ENCODE measurements around the gene EVI2A.
A peak's percentile ranks its signal among the peaks of the same experiment; 100 is the strongest.

Gene EVI2A

DNA sequence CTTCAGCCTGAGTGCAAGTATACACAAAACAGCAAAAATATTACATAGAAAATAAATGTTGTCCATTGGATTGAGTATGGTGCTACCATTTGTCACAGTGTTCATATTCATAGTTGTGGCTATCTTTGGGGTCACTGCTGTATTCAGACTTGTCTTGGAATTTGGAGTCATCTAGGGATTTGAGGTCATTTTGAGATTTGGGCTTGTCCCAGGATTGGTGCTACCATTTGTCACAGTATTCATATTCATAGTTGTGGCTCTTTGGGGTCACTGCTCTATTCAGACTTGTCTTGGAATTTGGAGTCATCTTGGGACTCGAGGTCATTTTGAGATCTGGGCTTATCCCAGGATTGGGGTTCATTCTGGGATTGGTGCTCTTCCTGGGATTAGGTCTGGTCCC lies 49.2 kb downstream of the EVI2A start:
- TF ChIP-seq, protein P1, sequence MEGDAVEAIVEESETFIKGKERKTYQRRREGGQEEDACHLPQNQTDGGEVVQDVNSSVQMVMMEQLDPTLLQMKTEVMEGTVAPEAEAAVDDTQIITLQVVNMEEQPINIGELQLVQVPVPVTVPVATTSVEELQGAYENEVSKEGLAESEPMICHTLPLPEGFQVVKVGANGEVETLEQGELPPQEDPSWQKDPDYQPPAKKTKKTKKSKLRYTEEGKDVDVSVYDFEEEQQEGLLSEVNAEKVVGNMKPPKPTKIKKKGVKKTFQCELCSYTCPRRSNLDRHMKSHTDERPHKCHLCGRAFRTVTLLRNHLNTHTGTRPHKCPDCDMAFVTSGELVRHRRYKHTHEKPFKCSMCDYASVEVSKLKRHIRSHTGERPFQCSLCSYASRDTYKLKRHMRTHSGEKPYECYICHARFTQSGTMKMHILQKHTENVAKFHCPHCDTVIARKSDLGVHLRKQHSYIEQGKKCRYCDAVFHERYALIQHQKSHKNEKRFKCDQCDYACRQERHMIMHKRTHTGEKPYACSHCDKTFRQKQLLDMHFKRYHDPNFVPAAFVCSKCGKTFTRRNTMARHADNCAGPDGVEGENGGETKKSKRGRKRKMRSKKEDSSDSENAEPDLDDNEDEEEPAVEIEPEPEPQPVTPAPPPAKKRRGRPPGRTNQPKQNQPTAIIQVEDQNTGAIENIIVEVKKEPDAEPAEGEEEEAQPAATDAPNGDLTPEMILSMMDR (conservative IDR thresholded peaks at IDR 0.05; ENCODE audit: control insufficient read depth, insufficient read depth, low read depth, low read length) = no peak
- no peak for DNase-seq (ENCODE audit: low read depth)
- no peak overlapping the region for H3K4me3 ChIP-seq (ENCODE audit: control insufficient read depth, low read depth, low read length)

DNA sequence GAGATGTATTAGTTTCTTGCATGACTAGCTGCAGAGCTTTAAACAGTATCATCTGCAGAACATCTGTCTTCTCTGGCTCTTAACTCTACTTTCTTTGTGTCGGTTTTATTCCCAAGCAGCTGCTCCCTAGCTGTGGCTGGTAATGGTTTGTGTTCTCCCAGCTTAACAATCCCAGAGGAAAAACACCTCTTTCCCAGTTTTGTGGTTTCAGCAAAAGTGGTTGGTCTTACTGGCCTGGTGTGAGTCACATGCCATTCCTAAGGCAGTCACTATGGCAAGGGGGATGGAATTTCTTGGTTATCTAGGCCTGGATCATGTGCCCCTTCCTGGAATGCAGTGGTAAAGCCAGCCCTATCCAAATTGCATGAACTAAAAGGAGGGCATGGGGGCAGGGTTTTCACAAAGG lies 51.8 kb downstream of the EVI2A start:
- DNase-seq (ENCODE audit: low read depth) = peak; percentile 99
- TF ChIP-seq, protein P1 (conservative IDR thresholded peaks at IDR 0.05; ENCODE audit: control insufficient read depth, insufficient read depth, low read depth, low read length) = no peak
- no peak overlapping the region for H3K4me3 ChIP-seq (ENCODE audit: control insufficient read depth, low read depth, low read length)

DNA sequence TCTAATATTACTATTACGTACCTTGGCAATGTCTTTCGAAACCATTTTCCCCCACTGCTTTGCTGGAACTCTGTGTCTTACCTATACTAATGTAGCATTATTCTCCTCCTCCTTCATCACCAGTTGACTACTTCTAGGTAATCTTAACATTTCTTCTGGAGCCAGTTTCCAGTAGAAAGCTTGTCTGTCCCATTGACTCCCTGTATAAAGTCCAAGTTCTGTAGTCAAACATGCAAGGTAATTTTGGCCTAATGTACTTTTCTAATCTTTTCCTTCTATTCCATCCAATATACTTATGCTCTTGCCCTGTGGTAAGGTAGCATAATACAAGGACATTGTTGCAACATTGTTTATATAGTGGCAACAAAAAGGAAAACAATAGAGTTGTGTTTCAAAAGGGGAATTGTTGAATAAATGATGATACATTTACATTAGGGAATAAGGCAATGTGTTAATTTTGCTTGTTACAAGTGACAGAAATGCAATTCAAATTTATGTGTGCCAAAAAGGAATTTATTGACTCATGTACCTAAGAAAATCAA lies 52.3 kb downstream of the EVI2A start:
- no peak for DNase-seq (ENCODE audit: low read depth)
- TF ChIP-seq, protein P1 (conservative IDR thresholded peaks at IDR 0.05; ENCODE audit: control insufficient read depth, insufficient read depth, low read depth, low read length) = no peak
- no peak overlapping the region for H3K4me3 ChIP-seq (ENCODE audit: control insufficient read depth, low read depth, low read length)
